OCI-LY1 (cell line): ENCODE measurements around the gene HDC.

Source experiments
- H2AFZ ChIP-seq: fragments of 200-600 bp; sonication (generic), shearing (Covaris generic); 2 replicates; pipeline ENCODE4 v1.6.0; 2014; ENCODE audit warnings: antibody characterized with exemption, mild to moderate bottlenecking, low read length
- H3F3A ChIP-seq: fragments of 200-600 bp; sonication (generic), shearing (Covaris generic); 2 replicates; pipeline ENCODE4 v1.6.0; 2014; ENCODE audit warnings: mild to moderate bottlenecking, antibody characterized with exemption, low read length, moderate library complexity; ENCODE audit not compliant: insufficient read depth
- H3K27ac ChIP-seq: fragments of 200-600 bp; sonication (generic); 2 replicates; pipeline ENCODE4 v1.5.1; 2014; ENCODE audit warnings: low read length, mixed run types, mild to moderate bottlenecking, low read depth; ENCODE audit not compliant: poor library complexity, severe bottlenecking
- H3K27me3 ChIP-seq: fragments of 200-600 bp; sonication (generic); 2 replicates; pipeline ENCODE4 v1.6.0; 2014; ENCODE audit warnings: antibody characterized with exemption, mild to moderate bottlenecking, low read length, moderate library complexity; ENCODE audit not compliant: insufficient read depth
- H3K36me3 ChIP-seq: fragments of 200-600 bp; sonication (generic); 2 replicates; pipeline ENCODE4 v1.6.1; 2014; ENCODE audit warnings: mild to moderate bottlenecking, antibody characterized with exemption, low read length, moderate library complexity, mixed read lengths; ENCODE audit not compliant: insufficient read depth
- H3K4me1 ChIP-seq: fragments of 200-600 bp; sonication (generic); 2 replicates; pipeline ENCODE4 v1.5.1; 2014; ENCODE audit warnings: mild to moderate bottlenecking, low read length, moderate library complexity; ENCODE audit not compliant: insufficient read depth, severe bottlenecking
- H3K4me2 ChIP-seq: fragments of 200-600 bp; sonication (generic), shearing (Covaris generic); 2 replicates; pipeline ENCODE4 v1.6.1; 2014; ENCODE audit warnings: low read length
- H3K4me3 ChIP-seq: fragments of 200-600 bp; sonication (generic); 2 replicates; pipeline ENCODE4 v1.5.1; 2014; ENCODE audit warnings: low read length, low read depth, mild to moderate bottlenecking, mixed read lengths; ENCODE audit not compliant: poor library complexity, severe bottlenecking
- H3K79me2 ChIP-seq: fragments of 200-600 bp; shearing (Covaris generic); 2 replicates; pipeline ENCODE4 v1.6.1; 2016; ENCODE audit warnings: mixed run types, low read length, mixed read lengths; ENCODE audit not compliant: insufficient read depth
- H3K9ac ChIP-seq: fragments of 200-600 bp; sonication (generic), shearing (Covaris generic); 2 replicates; pipeline ENCODE4 v1.6.1; 2014; ENCODE audit warnings: mild to moderate bottlenecking, low read length, mixed read lengths
- H3K9me2 ChIP-seq: fragments of 200-600 bp; sonication (generic), shearing (Covaris generic); 2 replicates; pipeline ENCODE4 v1.6.1; 2014; ENCODE audit warnings: low read depth, mild to moderate bottlenecking, low read length, mixed read lengths
- H3K9me3 ChIP-seq: fragments of 200-600 bp; shearing (Covaris generic); 2 replicates; pipeline ENCODE4 v1.6.1; 2014; ENCODE audit warnings: low read length, mixed read lengths
- H4K20me1 ChIP-seq: fragments of 200-600 bp; sonication (generic), shearing (Covaris generic); 2 replicates; pipeline ENCODE4 v1.6.0; 2016; ENCODE audit warnings: mild to moderate bottlenecking, low read length; ENCODE audit not compliant: insufficient read depth
- EZH2 ChIP-seq: fragments of 200-600 bp; sonication (generic), shearing (Covaris generic); IDR thresholded peaks from 2 replicates; pipeline ENCODE4 v1.8.0; 2017; ENCODE audit warnings: borderline replicate concordance, mixed run types, mild to moderate bottlenecking, antibody characterized with exemption, low read length, moderate library complexity, mixed read lengths
- TF ChIP-seq, protein P1 (sequence below): fragments of 200-600 bp; sonication (generic), shearing (Covaris generic); IDR thresholded peaks from 2 replicates; pipeline ENCODE4 v1.5.1; 2017; ENCODE audit warnings: mild to moderate bottlenecking, antibody characterized with exemption, low read length, moderate library complexity, mixed read lengths

HDC gene

DNA sequence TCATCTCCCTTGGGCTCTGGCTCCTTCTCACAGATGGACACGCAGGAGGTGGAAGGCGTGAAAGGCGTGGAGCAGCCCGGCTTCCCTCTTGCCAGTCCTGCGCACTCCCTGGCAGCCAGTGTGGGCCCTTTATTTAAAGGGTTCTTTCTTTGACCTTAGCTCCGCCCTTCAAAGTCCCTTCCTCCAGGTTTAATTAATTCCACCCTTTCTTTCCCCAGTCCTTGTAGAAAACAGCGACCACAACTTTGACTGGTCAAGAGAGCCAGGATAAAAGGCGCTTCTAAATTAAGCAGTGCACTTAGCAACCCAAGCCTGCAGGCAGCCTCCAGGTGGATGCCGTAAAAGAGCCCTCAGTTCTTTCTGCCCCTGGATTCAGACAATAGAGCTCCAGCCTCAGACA is at the start of gene HDC:
Gene HDC (minus strand): TSS at position 107 of the 400 bp plus-strand sequence. CDS start 103 bp downstream, at position 4.
- H3K9ac ChIP-seq, result no peak within 1 kb of the TSS

GRCh38 chr15:50312636-50313035 is 47.1 kb upstream of the HDC start:
- Histone ChIP-seq H4K20me1 (no peaks in the 10 kb centered on the region), H3K36me3 (peaks cover 13% of the 10 kb centered on the region), H3K9ac (no peak overlapping the region), H3K27ac (no peak overlapping the region), H3K4me2 (no peak overlapping the region), H3K27me3 (no peaks in the 10 kb centered on the region), H3K9me2 (no peaks in the 10 kb centered on the region), H3F3A (no peaks in the 10 kb centered on the region), H2AFZ (no peak overlapping the region), H3K79me2 (peaks cover 11% of the 10 kb centered on the region; the same call in 1 of the 2 replicates), H3K4me3 (no peak overlapping the region), H3K9me3 (peaks cover 8% of the 10 kb centered on the region), H3K4me1 (no peaks in the 10 kb centered on the region)
- no peak for TF ChIP-seq EZH2
- TF ChIP-seq, protein P1, sequence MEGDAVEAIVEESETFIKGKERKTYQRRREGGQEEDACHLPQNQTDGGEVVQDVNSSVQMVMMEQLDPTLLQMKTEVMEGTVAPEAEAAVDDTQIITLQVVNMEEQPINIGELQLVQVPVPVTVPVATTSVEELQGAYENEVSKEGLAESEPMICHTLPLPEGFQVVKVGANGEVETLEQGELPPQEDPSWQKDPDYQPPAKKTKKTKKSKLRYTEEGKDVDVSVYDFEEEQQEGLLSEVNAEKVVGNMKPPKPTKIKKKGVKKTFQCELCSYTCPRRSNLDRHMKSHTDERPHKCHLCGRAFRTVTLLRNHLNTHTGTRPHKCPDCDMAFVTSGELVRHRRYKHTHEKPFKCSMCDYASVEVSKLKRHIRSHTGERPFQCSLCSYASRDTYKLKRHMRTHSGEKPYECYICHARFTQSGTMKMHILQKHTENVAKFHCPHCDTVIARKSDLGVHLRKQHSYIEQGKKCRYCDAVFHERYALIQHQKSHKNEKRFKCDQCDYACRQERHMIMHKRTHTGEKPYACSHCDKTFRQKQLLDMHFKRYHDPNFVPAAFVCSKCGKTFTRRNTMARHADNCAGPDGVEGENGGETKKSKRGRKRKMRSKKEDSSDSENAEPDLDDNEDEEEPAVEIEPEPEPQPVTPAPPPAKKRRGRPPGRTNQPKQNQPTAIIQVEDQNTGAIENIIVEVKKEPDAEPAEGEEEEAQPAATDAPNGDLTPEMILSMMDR, result no peak

More for the DNA sequence above, at the start of gene HDC:
- Histone ChIP-seq H3K9me2 (no peaks in the 10 kb centered on the region), H2AFZ (no peak within 1 kb of the TSS), H3K27me3 (0 out of 2 replicates have a peak, but pooled peaks cover 4% of the 10 kb centered on the region), H3K9me3 (no peaks in the 10 kb centered on the region), H3K36me3 (no peaks in the 10 kb centered on the region), H3K4me1 (no peaks in the 10 kb centered on the region), H3F3A (no peaks in the 10 kb centered on the region), H4K20me1 (no peaks in the 10 kb centered on the region), H3K4me3 (no peak within 1 kb of the TSS), H3K4me2 (no peak within 1 kb of the TSS), H3K79me2 (no peaks in the 10 kb centered on the region), H3K27ac (no peak within 1 kb of the TSS)
- TF ChIP-seq EZH2, result no peak
- TF ChIP-seq, protein P1, result no peak

- no peak overlapping the region for H2AFZ ChIP-seq
- no peak overlapping the region for H3K27ac ChIP-seq
- H3F3A ChIP-seq, result no peaks in the 10 kb centered on the region
- H3K4me1 ChIP-seq, result peaks cover 2% of the 10 kb centered on the region
- no peak overlapping the region for H3K9ac ChIP-seq
- peaks cover 12% of the 10 kb centered on the region for H3K9me3 ChIP-seq
- no peaks in the 10 kb centered on the region for H4K20me1 ChIP-seq
- no peaks in the 10 kb centered on the region for H3K27me3 ChIP-seq
- H3K79me2 ChIP-seq, result no peaks in the 10 kb centered on the region
- H3K4me2 ChIP-seq, result no peak overlapping the region
- peaks cover 38% of the 10 kb centered on the region for H3K36me3 ChIP-seq
- no peaks in the 10 kb centered on the region for H3K9me2 ChIP-seq
- TF ChIP-seq, protein P1, result no peak
- TF ChIP-seq EZH2, result no peak
- no peak overlapping the region for H3K4me3 ChIP-seq
These were observed 42.3 kb upstream of the HDC start for GRCh38 chr15:50307799-50308198.
